ENCODE data around the gene STK32B.
"Not testable (repeated sequence)": the region's sequence is repeated elsewhere in the genome, so short reads cannot be mapped to it uniquely, and the experiment has no call there.

STK32B gene

DNA sequence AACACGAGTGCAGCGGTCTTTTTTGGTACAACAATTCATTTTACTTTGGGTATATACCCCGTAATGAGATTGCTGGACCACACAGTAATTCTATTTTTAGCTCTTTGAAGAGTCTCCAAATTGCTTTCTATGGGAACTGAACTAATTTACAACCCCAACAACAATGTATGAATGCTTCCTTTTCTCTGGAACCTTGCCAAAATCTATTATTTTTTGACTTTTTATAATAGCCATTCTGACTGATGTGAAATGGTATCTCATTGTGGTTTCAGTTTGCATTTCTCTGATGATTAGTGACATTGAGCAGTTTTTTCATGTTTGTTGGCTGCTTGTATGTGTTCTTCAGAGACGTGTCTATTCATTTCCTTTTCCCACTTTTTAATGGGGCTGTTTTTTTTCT is 240.8 kb downstream of the STK32B start:
- no peak overlapping the region for H3K4me3 ChIP-seq (ENCODE audit: low read depth, low read length)
- TF ChIP-seq, protein P1, sequence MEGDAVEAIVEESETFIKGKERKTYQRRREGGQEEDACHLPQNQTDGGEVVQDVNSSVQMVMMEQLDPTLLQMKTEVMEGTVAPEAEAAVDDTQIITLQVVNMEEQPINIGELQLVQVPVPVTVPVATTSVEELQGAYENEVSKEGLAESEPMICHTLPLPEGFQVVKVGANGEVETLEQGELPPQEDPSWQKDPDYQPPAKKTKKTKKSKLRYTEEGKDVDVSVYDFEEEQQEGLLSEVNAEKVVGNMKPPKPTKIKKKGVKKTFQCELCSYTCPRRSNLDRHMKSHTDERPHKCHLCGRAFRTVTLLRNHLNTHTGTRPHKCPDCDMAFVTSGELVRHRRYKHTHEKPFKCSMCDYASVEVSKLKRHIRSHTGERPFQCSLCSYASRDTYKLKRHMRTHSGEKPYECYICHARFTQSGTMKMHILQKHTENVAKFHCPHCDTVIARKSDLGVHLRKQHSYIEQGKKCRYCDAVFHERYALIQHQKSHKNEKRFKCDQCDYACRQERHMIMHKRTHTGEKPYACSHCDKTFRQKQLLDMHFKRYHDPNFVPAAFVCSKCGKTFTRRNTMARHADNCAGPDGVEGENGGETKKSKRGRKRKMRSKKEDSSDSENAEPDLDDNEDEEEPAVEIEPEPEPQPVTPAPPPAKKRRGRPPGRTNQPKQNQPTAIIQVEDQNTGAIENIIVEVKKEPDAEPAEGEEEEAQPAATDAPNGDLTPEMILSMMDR (IDR thresholded peaks at IDR 0.05; ENCODE audit: low read depth, low read length) = no peak

GRCh38 chr4:5298000-5298787 is 246.9 kb downstream of the STK32B start:
- not testable (repeated sequence) for H3K4me3 ChIP-seq (ENCODE audit: low read depth, low read length)

DNA sequence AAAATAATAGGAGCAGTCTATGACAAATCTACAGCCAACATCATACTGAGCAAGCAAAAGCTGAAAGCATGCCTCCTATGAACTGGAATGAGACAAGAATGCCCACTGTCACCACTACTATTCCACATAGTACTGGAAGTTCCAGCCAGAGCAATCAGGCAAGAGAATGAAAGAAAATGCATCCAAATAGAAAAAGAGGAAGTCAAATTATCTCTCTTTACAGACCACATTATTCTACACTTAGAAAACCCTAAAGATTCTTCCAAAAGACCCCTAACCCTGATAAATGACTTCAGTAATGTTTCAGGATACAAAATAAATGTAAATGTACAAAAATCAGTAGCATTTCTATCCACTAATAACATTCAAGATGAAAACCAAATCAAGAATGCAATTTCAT is 249.0 kb downstream of the STK32B start:
- no peak overlapping the region for H3K4me3 ChIP-seq (ENCODE audit: low read depth, low read length)
- TF ChIP-seq, protein P1 (IDR thresholded peaks at IDR 0.05; ENCODE audit: low read depth, low read length) = no peak

DNA sequence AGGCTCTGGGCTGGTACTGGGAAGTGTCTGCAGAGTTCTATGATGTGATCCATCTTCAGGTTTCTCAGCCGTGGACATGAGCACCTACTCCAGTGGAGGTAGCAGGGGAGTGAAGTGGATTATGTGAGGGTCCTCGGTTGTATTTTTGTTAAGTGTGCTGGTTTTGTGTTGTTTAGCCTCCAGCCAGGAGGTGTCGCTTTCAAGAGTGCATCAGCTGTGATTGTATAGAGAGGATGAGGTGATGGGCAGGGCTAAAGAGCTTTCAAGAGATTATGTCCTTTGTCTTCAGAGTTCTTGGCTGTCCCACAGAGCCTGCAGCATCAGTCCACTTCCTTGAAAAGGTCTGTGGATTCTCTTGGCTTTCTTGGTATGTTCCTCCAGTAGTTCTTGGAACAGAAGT is 256.6 kb downstream of the STK32B start:
- H3K4me3 ChIP-seq (ENCODE audit: low read depth, low read length) = no peak overlapping the region
- TF ChIP-seq, protein P1 (IDR thresholded peaks at IDR 0.05; ENCODE audit: low read depth, low read length) = no peak

DNA sequence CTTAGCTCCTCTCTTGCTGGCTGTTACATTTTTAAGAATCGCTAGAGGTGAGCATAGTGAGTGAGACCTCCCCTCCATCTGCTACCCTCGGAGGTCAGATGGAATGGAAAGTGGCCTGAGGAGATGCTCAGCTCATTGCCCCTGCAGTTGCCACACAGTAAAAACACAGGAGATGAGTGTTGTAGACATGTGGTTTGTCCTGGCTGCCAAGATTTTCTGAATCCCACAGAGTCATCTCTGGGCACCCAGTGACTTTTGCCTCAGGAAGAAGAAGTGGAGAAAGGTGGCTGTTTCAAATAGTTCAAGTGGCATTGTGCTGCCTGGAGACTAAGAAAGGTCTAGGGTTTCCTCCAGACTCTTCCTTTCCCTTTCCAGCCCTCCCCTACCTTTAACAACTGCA is 271.0 kb downstream of the STK32B start:
- H3K4me3 ChIP-seq (ENCODE audit: low read depth, low read length) = no peak overlapping the region
- TF ChIP-seq, protein P1 (IDR thresholded peaks at IDR 0.05; ENCODE audit: low read depth, low read length) = no peak

GRCh38 chr4:5330339-5330989 is 279.2 kb downstream of the STK32B start:
- no peak overlapping the region for H3K4me3 ChIP-seq (ENCODE audit: low read depth, low read length)
- TF ChIP-seq, protein P1 (IDR thresholded peaks at IDR 0.05; ENCODE audit: low read depth, low read length) = no peak

DNA sequence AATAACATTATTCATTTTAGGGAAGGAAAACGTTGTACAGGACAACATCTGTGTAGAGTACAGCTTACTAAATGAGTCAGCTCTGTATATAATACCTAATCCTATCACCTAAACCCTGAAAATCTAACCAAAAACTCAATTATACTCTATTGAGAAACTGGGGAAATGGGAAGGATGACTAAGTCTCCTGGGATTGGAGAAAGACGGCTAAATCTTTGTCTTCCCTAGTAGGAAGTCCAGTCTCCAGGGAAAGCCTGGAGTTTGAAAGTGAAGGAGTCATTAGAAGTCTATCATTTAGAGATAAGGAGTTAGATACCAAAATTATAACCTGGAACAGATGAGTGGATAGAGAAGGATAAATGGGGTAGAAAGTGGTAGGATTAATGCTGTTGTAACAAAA is 286.5 kb downstream of the STK32B start:
- TF ChIP-seq, protein P1 (IDR thresholded peaks at IDR 0.05; ENCODE audit: low read depth, low read length) = no peak

More for the DNA sequence above, 286.5 kb downstream of the STK32B start:
- H3K4me3 ChIP-seq (ENCODE audit: low read depth, low read length) = no peak overlapping the region
